ENCODE measurements around the gene MIA.
"Not testable (repeated sequence)": the region's sequence is repeated elsewhere in the genome, so short reads cannot be mapped to it uniquely, and the experiment has no call there.

MIA gene

DNA sequence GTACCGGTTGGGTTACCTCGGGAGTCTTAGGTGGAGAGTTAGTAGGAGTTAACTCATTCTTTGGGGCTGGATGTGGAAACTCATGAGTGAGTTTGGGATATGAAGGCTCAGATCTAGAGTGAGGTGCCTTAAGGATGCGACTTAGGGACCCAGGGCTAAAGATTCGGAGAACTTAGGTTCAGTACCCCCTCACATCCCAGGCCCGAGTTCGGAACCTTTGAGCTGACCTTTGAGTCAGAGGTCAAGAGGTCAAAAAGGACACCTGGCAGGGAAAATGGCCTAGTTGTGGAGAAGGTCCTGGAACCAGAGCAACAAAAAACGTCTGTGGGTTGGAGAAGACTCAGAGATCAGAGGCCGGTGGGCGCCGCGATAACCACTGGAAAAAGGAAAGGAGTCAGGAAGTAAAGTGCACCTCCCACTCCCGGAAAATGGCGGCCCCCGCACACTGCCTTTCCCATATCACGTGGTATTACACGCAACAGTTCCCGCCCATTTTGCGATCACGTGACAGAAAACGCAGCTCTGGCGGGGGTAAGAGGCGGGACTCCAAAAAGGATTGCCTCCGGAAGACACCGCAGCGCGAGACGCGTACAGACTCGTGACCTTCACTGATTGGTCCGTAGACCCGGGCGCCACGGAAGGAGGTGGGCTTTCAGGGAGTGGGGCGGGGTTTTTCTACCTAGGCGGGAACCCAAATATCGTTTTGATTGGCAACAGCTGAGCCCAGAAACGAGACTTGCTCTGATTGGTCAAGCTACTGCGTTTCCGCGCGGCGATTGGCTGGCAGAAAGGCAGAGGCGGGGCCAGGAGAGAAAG, 25.1 kb upstream of the MIA start, which contains the start of gene ACTMAP:
TSS of gene ACTMAP (minus strand) at position 420 of the 816 bp plus-strand sequence. CDS start 674 bp downstream, outside the sequence.
- peak; percentile 98 for DNase-seq (ENCODE audit: low read depth, low spot score)

DNA sequence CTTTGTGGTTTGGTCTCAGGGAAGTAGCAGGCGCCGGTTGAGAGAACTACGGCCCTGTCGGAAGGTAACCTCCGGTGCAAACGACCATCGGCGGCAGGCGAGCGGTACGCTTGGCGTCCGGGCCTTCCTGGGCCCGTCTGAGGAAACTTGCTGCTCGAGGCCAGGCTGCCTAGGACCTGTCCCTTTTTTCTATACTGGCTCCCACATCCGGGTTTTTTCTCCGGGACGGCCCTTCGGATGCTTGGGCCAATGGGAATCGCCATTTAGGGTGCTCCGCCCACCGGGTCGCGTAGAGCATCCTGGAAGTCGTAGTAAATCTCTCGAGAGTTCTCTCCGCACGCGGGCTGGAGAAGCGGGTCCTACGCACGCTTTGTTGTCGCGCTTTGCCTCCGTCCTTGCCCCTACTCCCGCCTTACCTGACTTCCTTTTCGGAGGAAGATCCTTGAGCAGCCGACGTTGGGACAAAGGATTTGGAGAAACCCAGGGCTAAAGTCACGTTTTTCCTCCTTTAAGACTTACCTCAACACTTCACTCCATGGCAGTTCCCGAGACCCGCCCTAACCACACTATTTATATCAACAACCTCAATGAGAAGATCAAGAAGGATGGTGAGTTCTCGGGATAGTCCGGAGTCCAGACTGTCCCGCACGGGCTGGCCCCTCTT, 24.3 kb upstream of the MIA start, which contains the start of gene SNRPA:
TSS of gene SNRPA (plus strand) at position 330 of the 664 bp plus-strand sequence. CDS start at position 536, 206 bp downstream.
- peak; percentile 90 for DNase-seq (ENCODE audit: low read depth, low spot score)

DNA sequence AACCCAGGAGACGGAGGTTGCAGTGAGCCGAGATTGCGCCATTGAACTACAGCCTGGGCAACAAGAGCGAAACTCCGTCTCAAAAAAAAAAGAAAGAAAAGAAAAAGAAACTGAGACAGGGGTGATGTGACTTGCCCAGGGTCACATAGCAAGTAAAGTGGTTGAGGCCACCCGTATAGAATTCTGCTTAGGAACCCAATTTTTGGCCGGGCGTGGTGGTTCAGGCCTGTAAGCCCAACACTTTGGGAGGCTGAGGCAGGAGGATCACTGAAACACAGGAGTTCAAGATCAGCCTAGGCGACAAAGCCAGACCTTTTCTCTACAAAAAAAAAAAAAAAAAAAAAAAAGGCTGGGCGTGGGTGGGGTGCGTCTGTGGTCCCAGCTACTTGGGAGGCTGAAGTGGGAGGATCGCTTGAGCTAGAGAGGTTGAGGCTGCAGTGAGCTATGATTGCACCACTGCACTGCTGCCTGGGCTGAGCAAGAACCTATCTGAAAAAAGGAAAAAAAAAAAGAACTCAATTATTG, 23.0 kb upstream of the MIA start:
- DNase-seq (ENCODE audit: low read depth, low spot score), result no peak

DNA sequence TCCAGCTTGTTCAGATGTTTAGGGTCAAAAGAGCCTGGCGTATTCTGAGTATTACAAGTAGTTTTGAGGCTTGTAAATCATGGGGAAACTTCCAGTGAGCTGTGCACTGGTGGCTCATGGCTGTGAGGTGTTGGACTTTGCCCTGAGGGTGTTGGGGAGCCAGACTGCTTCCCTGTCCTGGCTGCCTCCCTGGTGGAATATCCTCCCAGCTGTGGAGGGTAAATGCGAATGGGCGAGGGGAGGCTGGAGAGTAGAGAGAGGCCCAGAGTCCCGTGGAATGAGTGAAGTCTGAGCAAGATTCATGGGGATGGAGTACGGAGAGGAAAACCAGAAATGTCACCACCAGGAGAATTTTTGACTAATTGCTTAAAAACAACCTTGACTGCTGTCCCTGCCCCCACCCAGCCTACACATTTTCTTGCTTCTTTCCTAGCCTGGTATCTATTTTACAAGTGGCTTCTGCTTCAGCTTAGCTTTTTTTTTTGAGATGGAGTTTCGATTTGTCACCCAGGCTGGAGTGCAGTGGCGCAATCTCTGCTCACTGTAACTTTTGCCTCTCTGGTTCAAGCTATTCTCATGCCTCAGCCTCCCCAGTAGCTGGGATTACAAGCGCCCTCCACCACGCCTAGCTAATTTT, 20.6 kb upstream of the MIA start:
- peak; percentile 49 for DNase-seq (ENCODE audit: low read depth, low spot score)

DNA sequence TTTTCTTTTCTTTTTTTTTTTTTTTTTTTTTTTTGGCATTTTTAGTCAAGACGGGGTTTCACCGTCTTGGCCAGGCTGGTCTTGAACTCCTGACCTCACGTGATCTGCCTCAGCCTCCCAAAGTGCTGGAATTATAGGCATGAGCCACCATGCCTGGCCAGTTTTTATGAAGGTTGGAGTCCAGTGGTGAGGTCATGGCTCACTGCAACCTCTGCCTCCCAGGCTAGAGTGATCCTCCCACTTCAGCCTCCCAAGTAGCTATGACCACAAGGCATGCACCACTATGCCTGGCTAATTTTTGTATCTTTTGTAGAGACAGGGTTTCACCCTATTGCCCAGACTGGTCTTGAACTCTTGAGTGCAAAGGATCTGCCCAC, 20.1 kb upstream of the MIA start:
- DNase-seq (ENCODE audit: low read depth, low spot score), result no peak

DNA sequence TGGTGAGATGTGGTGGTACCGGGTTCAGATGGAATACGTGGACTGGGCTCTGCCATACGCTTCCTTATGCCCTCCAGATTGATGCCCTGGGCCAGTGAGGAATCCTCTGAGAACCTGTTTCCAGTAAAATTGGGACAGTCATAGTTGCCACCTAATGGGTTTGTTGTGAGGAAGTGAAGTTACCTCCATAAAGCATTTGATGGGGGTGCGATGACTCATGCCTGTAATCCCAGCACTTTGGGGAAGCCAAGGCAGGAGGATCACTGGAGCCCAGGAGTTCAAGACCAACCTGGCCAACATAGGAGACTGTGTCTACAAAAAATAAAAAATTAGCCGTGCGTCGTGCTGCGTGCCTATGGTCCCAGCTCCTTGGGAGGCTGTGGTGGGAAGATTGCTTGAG, 19.5 kb upstream of the MIA start:
- DNase-seq (ENCODE audit: low read depth, low spot score), result no peak

DNA sequence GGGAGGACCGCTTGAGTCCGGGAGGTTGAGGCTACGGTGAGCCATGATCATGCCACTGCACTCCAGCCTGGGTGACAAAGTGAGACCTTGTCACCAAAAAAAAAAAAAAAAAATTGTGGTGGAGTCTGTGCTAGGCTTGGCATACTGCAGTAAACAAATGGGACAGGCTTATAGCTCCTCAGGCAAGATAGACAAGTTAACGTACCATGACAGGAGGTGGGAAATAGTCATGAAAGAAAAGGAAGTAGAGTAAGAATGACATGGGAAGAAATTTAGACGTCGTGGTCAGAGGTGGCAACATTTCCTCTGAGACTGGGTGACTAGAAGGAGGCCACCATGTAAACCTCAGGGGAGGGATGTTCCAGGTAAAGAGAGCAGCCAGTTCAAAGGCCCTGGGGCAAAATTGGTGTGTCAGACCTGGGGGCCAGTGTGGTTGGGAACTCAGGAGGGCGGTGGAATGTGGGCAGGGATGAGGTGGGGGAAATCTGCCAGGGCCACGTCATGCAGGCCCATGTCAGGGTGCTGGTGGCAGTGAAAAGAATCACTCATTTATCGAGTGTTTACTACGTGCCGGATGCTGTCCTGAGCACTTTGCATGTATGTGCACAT, 18.7 kb upstream of the MIA start:
- no peak for DNase-seq (ENCODE audit: low read depth, low spot score)

DNA sequence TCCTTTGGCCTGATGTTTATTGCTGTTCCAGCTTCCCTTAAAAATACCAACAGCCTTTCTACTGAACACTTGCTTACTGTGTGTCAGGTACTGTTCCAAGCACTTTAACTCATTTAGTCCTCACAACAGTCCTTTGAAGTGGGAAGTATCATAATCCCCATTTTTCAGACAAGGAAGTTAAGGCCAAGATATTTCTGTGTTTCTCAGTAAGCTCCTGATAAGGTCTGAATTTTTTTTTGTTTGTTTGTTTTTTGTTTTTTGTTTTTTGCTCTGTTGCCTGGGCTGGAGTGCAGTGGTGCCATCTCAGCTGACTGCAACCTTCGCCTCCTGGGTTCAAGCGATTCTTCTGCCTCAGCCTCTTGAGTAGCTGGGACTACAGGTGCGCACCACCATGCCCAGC, 16.8 kb upstream of the MIA start:
- no peak for DNase-seq (ENCODE audit: low read depth, low spot score)

DNA sequence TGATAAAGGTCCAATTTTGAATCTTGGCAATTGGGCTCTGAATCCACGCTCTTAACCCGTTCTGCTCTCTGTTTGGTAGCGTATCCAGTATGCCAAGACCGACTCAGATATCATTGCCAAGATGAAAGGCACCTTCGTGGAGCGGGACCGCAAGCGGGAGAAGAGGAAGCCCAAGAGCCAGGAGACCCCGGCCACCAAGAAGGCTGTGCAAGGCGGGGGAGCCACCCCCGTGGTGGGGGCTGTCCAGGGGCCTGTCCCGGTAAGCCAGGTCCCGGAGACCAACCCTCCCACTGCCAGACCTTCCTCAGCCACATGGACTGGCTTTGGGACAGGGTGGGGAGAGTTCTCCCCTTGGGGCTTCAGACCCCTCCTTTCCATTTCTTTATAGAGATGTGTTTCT, 16.0 kb upstream of the MIA start:
- DNase-seq (ENCODE audit: low read depth, low spot score), result no peak

DNA sequence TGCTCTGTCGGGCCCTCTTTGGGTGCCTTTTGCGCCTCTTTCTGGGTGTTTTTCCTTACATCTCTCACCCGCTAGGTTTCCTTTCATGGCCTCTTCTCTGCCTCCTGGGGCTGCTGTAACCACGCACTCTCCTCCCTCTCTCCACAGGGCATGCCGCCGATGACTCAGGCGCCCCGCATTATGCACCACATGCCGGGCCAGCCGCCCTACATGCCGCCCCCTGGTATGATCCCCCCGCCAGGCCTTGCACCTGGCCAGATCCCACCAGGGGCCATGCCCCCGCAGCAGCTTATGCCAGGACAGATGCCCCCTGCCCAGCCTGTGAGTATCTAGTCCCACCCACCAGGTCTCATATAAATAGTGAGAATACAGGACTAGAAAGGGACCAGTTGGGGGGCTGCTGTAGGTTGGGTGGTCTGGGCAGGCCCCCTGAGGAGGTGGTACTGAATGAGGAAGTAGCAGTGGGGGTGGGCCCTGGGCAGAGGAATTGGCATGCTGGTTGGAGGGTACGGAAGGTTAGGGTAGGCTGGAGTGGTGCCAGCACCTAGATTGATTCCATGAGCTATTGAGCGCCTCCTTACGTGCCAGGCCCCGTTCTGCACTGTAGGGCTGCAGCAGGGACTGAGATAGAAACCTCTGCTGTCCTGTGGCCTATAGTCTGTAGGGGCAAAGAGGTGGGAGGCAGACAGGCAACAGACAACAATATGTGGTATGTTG, 12.4 kb upstream of the MIA start:
- DNase-seq (ENCODE audit: low read depth, low spot score), result no peak

DNA sequence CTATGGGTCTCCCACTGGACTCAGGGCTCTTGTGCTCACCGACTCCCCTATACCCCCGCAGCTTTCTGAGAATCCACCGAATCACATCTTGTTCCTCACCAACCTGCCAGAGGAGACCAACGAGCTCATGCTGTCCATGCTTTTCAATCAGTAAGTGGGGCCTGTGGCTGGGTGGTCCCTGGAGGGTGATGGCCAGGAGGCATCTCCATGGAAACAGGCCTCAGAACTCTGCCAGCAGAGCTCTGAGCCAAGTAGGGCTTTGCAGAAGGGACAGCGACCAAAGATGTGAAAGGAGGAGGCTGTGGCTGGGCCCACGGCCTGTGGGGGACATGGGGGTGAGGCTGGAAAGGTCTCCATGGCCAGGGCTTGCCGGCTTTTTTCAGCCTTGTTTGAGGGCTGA, 11.8 kb upstream of the MIA start:
- DNase-seq (ENCODE audit: low read depth, low spot score), result no peak

DNA sequence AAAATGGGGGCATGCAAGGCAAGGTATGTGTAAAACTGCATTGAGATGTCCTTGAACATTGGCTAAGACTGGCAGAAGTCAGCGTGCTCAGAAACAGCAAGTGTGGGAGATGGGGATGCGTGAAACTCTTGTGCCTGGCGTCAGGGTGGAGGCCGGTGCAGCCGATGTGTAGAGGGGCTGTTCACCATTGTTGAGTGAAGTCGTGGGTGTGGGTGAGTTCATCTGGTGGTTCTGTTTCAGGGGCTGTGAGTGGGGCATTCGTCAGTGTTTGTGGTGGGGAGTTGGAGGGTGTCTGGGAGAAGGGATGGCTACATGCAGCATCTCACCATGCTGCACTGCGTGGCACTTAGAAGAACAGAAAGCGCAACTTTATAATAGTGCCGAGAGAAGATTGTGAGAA, 11.4 kb upstream of the MIA start:
- no peak for DNase-seq (ENCODE audit: low read depth, low spot score)

DNA sequence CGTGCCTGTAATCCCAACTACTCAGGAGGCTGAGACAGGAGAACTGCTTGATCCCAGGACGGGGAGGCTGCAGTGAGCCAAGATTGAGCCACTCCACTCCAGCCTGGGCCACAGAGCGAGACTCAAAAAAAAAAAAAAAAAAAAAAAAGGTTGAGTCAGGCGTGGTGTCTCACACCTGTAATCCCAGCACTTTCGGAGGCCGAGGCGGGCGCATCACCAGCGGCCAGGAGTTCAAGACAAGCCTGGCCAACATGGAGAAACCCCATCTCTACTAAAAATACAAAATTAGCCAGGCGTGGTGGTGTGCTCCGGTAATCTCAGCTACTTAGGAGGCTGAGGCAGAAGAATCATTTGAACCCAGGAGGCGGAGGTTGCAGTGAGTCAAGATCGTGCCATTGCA, 8.9 kb upstream of the MIA start:
- DNase-seq (ENCODE audit: low read depth, low spot score), result not testable (repeated sequence)

DNA sequence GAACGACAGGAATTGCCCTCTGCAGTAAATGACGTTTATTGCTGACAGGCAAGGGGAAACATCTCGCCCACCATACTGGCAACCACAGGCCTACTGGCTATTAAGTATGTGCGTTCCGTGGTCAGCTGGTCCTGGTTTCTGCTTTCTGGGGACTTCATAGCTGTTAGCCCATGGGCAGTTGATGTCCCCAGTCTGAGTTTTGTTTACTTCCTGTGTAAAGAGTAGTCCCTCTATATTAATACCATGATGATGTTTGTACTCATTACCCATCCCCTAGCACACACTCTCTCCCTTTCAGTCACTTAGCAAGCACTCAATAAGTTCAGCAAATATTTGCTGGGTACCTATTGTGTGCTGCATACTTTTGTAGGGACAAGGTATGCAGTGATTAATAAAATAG, 6.5 kb upstream of the MIA start:
- DNase-seq (ENCODE audit: low read depth, low spot score), result no peak

DNA sequence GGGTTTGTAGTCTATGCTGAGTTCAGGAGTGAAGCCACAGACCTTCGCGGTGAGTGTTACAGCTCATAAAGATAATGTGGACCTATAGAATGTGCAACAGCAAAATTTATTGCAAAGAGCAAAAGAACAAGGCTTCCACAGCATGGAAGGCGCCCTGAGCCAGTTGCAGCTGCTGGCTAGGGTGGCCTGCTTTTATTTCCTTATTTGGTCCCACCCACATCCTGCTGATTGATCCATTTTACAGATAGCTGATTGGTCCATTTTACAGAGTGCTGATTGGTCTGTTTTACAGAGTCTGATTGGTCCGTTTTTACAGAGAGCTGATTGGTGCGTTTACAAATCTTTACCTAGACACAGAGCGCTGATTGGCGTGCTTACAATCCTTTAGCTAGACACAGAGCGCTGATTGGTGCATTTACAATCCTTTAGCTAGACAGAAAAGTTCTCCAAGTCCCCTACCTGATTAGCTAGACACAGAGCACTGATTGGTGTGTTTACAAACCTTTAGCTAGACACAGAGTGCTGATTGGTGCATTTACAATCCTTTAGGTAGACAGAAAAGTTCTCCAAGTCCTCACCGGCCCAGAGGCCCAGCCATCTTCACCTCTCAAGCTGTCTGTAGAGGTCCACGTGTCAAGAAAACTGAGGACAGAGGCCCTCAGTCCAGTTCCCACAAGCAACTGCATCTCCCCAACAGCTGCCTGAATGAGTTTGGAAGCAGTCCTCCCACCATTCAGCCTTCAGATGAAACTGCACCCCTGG, 4.0 kb upstream of the MIA start:
- not testable (repeated sequence) for DNase-seq (ENCODE audit: low read depth, low spot score)

DNA sequence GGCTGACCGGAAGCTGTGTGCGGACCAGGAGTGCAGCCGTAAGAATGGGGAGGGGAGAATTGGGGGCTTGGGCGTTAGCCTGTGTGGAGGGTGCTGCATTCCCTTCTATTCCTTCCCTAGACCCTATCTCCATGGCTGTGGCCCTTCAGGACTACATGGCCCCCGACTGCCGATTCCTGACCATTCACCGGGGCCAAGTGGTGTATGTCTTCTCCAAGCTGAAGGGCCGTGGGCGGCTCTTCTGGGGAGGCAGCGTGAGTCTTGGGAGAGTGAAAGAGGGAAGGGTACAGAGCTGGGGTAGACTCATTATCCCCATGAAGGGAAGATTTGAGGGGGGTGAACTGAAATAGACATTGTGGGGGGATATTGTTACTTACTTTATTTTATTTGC, 306 bp downstream of the MIA start:
- no peak for DNase-seq (ENCODE audit: low read depth, low spot score)

DNA sequence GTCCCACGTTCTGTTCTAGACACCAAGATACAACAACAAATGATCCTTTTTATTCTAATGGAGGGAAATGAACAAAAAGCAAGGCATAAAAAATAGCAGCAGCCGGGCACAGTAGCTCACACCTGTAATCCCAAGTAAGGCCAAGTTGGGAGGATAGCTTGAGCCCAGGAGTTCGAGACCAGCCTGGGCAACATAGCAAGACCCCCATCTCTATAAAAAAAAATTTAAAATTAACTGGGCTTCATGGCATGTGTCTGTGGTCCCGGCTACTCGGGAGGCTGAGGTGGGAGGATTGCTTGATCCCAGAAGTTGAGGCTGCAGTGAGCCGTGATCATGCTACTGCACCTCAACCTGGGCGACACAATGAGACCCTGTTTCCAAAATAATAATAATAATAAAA, 1.0 kb downstream of the MIA start:
- no peak for DNase-seq (ENCODE audit: low read depth, low spot score)

DNA sequence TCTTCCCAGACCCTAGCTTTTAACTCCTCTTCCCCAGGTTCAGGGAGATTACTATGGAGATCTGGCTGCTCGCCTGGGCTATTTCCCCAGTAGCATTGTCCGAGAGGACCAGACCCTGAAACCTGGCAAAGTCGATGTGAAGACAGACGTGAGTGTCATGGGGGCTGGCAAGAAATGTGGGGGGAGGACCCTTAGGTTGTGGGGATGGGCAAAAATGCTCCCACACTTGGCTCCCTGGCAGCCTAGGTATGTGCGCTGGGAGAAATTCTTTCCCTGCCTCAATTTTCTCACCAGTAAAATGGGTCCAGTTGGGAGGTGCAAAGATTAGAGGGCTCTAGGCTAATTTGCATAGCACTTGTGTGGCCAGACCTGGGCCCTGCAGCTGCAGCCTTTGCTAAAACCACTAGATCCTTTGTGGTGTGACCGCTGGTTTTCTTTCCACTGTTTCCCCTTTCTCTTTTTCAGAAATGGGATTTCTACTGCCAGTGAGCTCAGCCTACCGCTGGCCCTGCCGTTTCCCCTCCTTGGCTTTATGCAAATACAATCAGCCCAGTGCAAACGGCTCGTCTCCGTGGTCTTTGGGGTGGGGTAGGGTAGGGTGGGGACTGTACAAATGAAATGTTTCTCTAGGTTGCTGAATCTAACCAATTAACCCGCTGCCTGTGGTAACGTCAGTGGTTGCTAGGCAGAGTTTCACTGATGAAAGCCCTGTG, 1.8 kb downstream of the MIA start:
- DNase-seq (ENCODE audit: low read depth, low spot score), result peak; percentile 75

DNA sequence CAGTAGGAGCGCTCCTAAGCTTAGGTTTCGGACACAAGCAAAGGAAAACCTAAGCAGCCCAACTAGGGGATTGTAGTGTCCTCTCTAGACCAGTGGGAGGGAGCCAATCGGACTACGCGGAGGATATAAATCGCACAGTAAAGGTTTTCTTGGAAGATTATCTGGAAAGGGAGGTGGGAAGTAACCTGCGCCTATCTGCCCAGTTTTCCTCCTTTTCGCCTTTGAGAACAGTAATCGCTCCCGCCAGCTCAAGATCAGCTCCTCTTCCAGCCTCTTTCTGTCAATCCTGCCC, 2.3 kb downstream of the MIA start:
- no peak for DNase-seq (ENCODE audit: low read depth, low spot score)
